Sigmoid colon (tissue), 4 donors: ENCODE results near the gene GBGT1.

Source experiments
- EP300 ChIP-seq, 4 donors: sonication (generic); formaldehyde crosslinking; IDR thresholded peaks; one replicate each; pipeline ENCODE4 v1.6.1; 2017; ENCODE audit warnings: antibody characterized with exemption in 4 of 4
- POLR2A ChIP-seq, 2 donors: fragments of 450-650 bp; IDR thresholded peaks; one replicate each; pipeline ENCODE4 v1.6.1; 2016; ENCODE audit warnings: antibody characterized with exemption in 2 of 2, mild to moderate bottlenecking in 2 of 2, moderate library complexity in 2 of 2
- POLR2AphosphoS5 ChIP-seq, 4 donors: sonication (generic); formaldehyde crosslinking; IDR thresholded peaks; one replicate each; pipeline ENCODE4 v1.6.1; 2017; ENCODE audit warnings: antibody characterized with exemption in 4 of 4
- TF ChIP-seq, protein P1 (sequence below), 4 experiments: fragments of 450-650 bp in 3 of 4; fragments of 200-600 bp in 1 of 4; IDR thresholded peaks; one replicate each; pipeline ENCODE4 v1.5.1; 2016 to 2019; ENCODE audit warnings: antibody characterized with exemption in 4 of 4, mild to moderate bottlenecking in 3 of 4, moderate library complexity in 2 of 4

DNA sequence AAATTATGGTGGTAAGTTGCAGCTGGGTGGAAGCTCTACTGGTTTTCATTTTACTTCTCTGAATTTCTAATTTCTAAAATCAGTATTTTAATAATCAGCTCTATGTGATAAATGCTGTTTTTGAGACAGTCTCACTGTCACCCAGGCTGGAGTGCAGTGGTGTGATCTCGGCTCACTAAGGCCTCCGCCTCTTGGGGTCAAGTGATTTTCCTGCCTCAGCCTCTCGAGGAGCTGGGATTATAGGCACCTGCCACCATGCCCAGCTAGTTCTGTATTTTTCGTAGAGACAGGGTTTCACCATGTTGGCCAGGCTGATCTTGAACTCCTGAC, 41.1 kb downstream of the GBGT1 start:
- TF ChIP-seq, protein P1, sequence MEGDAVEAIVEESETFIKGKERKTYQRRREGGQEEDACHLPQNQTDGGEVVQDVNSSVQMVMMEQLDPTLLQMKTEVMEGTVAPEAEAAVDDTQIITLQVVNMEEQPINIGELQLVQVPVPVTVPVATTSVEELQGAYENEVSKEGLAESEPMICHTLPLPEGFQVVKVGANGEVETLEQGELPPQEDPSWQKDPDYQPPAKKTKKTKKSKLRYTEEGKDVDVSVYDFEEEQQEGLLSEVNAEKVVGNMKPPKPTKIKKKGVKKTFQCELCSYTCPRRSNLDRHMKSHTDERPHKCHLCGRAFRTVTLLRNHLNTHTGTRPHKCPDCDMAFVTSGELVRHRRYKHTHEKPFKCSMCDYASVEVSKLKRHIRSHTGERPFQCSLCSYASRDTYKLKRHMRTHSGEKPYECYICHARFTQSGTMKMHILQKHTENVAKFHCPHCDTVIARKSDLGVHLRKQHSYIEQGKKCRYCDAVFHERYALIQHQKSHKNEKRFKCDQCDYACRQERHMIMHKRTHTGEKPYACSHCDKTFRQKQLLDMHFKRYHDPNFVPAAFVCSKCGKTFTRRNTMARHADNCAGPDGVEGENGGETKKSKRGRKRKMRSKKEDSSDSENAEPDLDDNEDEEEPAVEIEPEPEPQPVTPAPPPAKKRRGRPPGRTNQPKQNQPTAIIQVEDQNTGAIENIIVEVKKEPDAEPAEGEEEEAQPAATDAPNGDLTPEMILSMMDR (IDR thresholded peaks at IDR 0.05) = no peak
- TF ChIP-seq POLR2A (IDR thresholded peaks at IDR 0.05) (no peak), POLR2AphosphoS5 (IDR thresholded peaks at IDR 0.05) (no peak), EP300 (IDR thresholded peaks at IDR 0.05) (no peak)
